Uterus (tissue), 4 donors: ENCODE data around the gene SASS6. TPM values are rescaled to one million over a fixed set of nuclear protein-coding genes. Genes with fewer than 3 reads are reported as not detected.

ENCODE experiments used
- DNase-seq, 2 donors: peaks; one replicate each; pipeline ENCODE4 v3.0.0-alpha.2; 2019 to 2020
- H3K27ac ChIP-seq, 2 donors: fragments of 200-600 bp; sonication (generic); 1 replicate in 1 of 2; 2 replicates in 1 of 2; pipeline ENCODE4 v1.5.1; 2016 to 2018
- H3K27me3 ChIP-seq, 2 donors: fragments of 200-600 bp; sonication (generic); one replicate each; pipeline ENCODE4 v1.5.1; 2018 to 2019; ENCODE audit warnings: control low read depth in 1 of 2
- H3K36me3 ChIP-seq, 2 donors: fragments of 200-600 bp; sonication (generic); one replicate each; pipeline ENCODE4 v1.5.1; 2019; ENCODE audit warnings: control low read depth in 1 of 2
- H3K4me1 ChIP-seq, 2 donors: fragments of 200-600 bp; sonication (generic); one replicate each; pipeline ENCODE4 v1.5.1; 2018 to 2019; ENCODE audit warnings: control low read depth in 1 of 2
- H3K4me3 ChIP-seq, 2 donors: fragments of 200-600 bp; sonication (generic); 1 replicate in 1 of 2; 2 replicates in 1 of 2; pipeline ENCODE4 v1.5.1; 2018 to 2019; ENCODE audit warnings: mild to moderate bottlenecking in 1 of 2
- H3K9me3 ChIP-seq, 2 donors: fragments of 200-600 bp; sonication (generic); one replicate each; pipeline ENCODE4 v1.5.1; 2019; ENCODE audit warnings: control low read depth in 1 of 2
- POLR2A ChIP-seq, 2 donors: fragments of 450-650 bp; IDR thresholded peaks; one replicate each; pipeline ENCODE4 v1.6.1; 2016; ENCODE audit warnings: antibody characterized with exemption in 2 of 2, mild to moderate bottlenecking in 1 of 2, moderate library complexity in 1 of 2
- intact Hi-C: fragments of 100-400 bp; cut with DNase I; formaldehyde crosslinking; loops from one replicate; pipeline ENCODE4 v1.15.1; 2023; ENCODE audit warnings: low total_unique reads
- total RNA-seq, 4 donors: library from RNA; depleted of rRNA in 3 of 4; stranded (reverse); fragments of >200 nt in 3 of 4; gene quantifications; one replicate each; pipeline versions ENCODE4 v1.1.0 to v1.2.4, GENCODE V29; 2014 to 2023
- TF ChIP-seq, protein P1 (sequence below), 4 experiments: fragments of 200-600 bp in 2 of 4; fragments of 450-650 bp in 2 of 4; sonication (generic) in 2 of 4; IDR thresholded peaks; one replicate each; pipeline ENCODE4 v1.5.1; 2016 to 2019; ENCODE audit warnings: antibody characterized with exemption in 4 of 4, mild to moderate bottlenecking in 2 of 4, moderate library complexity in 1 of 4
- donor health status: DM: yes; HTN: yes; CAD: no.

Gene SASS6
- total RNA-seq, 4 donors from 2014 or later = 0.77 to 7.6 (median 4.5) TPM

DNA sequence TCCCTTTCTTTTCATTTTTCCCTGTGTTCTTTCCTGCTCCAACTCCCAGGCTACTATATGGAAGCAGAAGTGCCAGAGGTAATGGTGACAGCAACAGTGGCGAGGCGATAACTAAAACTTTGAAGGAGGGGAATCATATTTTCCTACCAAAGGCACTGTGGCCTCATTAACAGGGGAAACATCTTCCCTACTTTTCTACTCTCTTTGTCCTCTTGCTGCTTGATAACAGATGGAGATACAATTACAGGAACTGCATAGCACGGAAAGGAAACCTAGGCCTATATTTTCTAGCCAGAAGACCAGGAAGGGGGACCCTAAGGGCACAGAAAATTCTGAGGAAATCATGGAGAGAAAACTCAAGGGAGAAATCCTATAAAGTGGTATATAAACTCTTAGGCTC, 42.3 kb downstream of the SASS6 start:
- DNase-seq = no peak
- Histone ChIP-seq H3K9me3 (no peaks in the 10 kb centered on the region), H3K27me3 (no peaks in the 10 kb centered on the region), H3K27ac (no peak overlapping the region), H3K4me1 (no peaks in the 10 kb centered on the region), H3K36me3 (no peaks in the 10 kb centered on the region), H3K4me3 (no peak overlapping the region)
- intact Hi-C loops = no loop called here
- TF ChIP-seq, protein P1, sequence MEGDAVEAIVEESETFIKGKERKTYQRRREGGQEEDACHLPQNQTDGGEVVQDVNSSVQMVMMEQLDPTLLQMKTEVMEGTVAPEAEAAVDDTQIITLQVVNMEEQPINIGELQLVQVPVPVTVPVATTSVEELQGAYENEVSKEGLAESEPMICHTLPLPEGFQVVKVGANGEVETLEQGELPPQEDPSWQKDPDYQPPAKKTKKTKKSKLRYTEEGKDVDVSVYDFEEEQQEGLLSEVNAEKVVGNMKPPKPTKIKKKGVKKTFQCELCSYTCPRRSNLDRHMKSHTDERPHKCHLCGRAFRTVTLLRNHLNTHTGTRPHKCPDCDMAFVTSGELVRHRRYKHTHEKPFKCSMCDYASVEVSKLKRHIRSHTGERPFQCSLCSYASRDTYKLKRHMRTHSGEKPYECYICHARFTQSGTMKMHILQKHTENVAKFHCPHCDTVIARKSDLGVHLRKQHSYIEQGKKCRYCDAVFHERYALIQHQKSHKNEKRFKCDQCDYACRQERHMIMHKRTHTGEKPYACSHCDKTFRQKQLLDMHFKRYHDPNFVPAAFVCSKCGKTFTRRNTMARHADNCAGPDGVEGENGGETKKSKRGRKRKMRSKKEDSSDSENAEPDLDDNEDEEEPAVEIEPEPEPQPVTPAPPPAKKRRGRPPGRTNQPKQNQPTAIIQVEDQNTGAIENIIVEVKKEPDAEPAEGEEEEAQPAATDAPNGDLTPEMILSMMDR (IDR thresholded peaks at IDR 0.05) = no peak
- no peak for TF ChIP-seq POLR2A (IDR thresholded peaks at IDR 0.05)

DNA sequence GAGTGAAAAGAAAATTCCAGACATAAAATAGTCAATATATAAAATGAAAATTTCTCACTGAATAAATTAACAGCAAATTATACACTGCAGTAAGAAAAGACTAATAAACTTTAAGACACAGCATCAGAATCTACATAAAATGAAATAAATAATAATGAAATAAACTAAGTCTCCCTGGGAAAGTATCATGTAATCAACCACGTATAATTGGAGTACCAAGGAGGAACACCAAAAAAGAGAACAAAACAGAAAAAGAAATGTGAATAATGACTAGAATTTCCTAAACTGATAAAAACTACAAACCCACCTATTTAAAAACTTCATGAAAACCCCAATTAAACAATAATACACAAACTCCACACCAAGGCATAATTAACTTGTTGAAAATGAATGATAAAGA, 43.6 kb downstream of the SASS6 start:
- no peak overlapping the region for H3K4me3 ChIP-seq
- no peak for DNase-seq
- H3K9me3 ChIP-seq = no peaks in the 10 kb centered on the region
- H3K27me3 ChIP-seq = no peaks in the 10 kb centered on the region
- no peaks in the 10 kb centered on the region for H3K4me1 ChIP-seq
- no peaks in the 10 kb centered on the region for H3K36me3 ChIP-seq
- intact Hi-C loops = no loop called here
- no peak overlapping the region for H3K27ac ChIP-seq
- TF ChIP-seq POLR2A (IDR thresholded peaks at IDR 0.05) = no peak
- TF ChIP-seq, protein P1 (IDR thresholded peaks at IDR 0.05) = no peak

DNA sequence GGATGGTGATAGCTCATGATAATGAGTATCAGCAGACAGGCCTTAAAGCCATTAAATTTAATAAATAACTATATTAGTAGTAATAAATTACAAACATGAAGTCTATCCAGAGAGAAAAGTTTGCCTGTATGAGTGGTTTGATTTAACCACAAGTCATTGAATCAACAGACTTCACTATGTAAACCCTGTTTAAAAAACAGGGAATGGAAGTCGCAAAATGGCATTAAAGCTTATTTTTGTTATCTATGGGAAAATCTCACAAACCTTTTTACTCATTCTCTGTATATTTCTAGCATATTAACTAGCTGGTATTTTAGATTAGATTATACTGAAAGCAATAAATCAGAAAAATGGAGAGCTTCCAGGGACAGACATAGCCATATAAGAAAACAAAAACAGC, 45.3 kb downstream of the SASS6 start:
- DNase-seq = no peak
- H3K36me3 ChIP-seq = no peaks in the 10 kb centered on the region
- H3K27ac ChIP-seq = no peak overlapping the region
- H3K9me3 ChIP-seq = no peaks in the 10 kb centered on the region
- no peak for TF ChIP-seq POLR2A (IDR thresholded peaks at IDR 0.05)
- TF ChIP-seq, protein P1 (IDR thresholded peaks at IDR 0.05) = no peak
- H3K4me1 ChIP-seq = no peaks in the 10 kb centered on the region
- intact Hi-C loops = no loop called here
- no peaks in the 10 kb centered on the region for H3K27me3 ChIP-seq
- H3K4me3 ChIP-seq = no peak overlapping the region

DNA sequence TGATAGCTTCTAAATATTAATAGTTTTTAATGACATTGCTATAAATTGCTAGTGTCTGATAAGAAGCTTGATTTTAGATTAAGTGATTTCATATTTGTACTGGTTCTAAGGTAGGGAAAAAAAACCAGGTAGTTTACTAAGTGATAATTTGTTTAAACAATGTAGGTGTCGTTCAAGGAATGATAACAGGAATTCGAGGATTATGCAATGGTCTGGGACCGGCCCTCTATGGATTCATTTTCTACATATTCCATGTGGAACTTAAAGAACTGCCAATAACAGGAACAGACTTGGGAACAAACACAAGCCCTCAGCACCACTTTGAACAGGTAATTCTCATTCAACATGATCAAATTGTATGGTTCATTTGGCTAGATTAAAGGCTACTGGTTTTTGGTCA, 52.4 kb downstream of the SASS6 start:
- Histone ChIP-seq H3K4me3 (no peak overlapping the region), H3K4me1 (no peaks in the 10 kb centered on the region), H3K27me3 (no peaks in the 10 kb centered on the region), H3K27ac (no peak overlapping the region), H3K36me3 (no peaks in the 10 kb centered on the region), H3K9me3 (no peaks in the 10 kb centered on the region)
- intact Hi-C loops = no loop called here
- TF ChIP-seq, protein P1 (IDR thresholded peaks at IDR 0.05) = no peak
- TF ChIP-seq POLR2A (IDR thresholded peaks at IDR 0.05) = no peak
- no peak for DNase-seq

DNA sequence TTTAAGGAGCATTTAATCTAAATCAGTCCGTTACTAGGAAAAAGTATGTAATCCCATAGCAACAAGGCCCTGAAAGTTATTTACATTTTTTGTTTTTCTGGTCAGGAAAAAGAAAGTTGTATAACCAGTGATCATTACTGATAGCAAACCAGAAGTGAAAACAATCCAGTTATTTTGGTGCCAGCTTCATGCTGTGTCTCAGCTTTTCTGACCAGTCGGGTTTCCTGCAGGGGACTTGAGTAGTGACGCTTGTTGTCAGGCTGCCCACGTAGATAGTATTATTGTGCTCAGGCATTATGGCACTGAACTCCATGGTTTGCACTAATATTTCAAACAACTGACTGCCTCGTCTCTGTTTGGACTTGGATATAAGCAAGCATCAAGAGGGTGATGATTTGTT, 55.2 kb downstream of the SASS6 start:
- Histone ChIP-seq H3K27ac (no peak overlapping the region), H3K9me3 (no peaks in the 10 kb centered on the region), H3K4me1 (no peaks in the 10 kb centered on the region), H3K36me3 (no peaks in the 10 kb centered on the region), H3K27me3 (no peaks in the 10 kb centered on the region), H3K4me3 (no peak overlapping the region)
- no peak for TF ChIP-seq POLR2A (IDR thresholded peaks at IDR 0.05)
- TF ChIP-seq, protein P1 (IDR thresholded peaks at IDR 0.05) = no peak
- intact Hi-C loops = no loop called here
- no peak for DNase-seq
